ENCODE results near the gene TOMM34. TPM values are rescaled to one million over a fixed set of nuclear protein-coding genes. Genes with fewer than 3 reads are reported as not detected.

TOMM34 gene
- total and polyA plus RNA-seq, 4 donors = 4.4 to 12.1 (median 7.8) TPM

- Histone ChIP-seq H3K4me1 (ENCODE audit: control insufficient read depth in 4 of 4, insufficient read depth in 4 of 4, low read length in 3 of 4) (peaks cover 0 to 13% (median 9%) of the 10 kb centered on the region in 4 donors), H3K4me3 (ENCODE audit: low read depth in 1 of 3, low read length in 3 of 3) (no peak overlapping the region), H3K36me3 (ENCODE audit: control insufficient read depth in 4 of 4, insufficient read depth in 3 of 4, low read depth in 1 of 4, low read length in 3 of 4) (peaks cover 7 to 44% (median 23%) of the 10 kb centered on the region in 4 donors), H3K9me3 (ENCODE audit: control insufficient read depth in 4 of 4, low read length in 3 of 4) (no peaks in the 10 kb centered on the region), H3K9ac (ENCODE audit: low read depth in 1 of 2, low read length in 2 of 2) (no peak overlapping the region), H3K27me3 (ENCODE audit: control insufficient read depth in 4 of 4, insufficient read depth in 4 of 4, low read length in 3 of 4) (no peaks in the 10 kb centered on the region), H3K27ac (ENCODE audit: low read depth in 1 of 2, low read length in 2 of 2) (no peak overlapping the region)
- DNase-seq (ENCODE audit: low spot score) = no peak
- 94% methylated on average over 4 of the region's 4 CpGs for WGBS
- TF ChIP-seq YY1 (IDR thresholded peaks at IDR 0.05) = no peak
- TF ChIP-seq FOXA2 (IDR thresholded peaks at IDR 0.05) = no peak
- TF ChIP-seq ATF3 (IDR thresholded peaks at IDR 0.05) = no peak
- no peak for TF ChIP-seq FOXA1 (IDR thresholded peaks at IDR 0.05)
- TF ChIP-seq NR2F2 (IDR thresholded peaks at IDR 0.05) = no peak
- no peak for TF ChIP-seq GABPA (IDR thresholded peaks at IDR 0.05 in 1 of 2, conservative IDR thresholded peaks at IDR 0.05 in 1 of 2)
- no peak for TF ChIP-seq ZBTB33 (IDR thresholded peaks at IDR 0.05)
- no peak for TF ChIP-seq RXRA (IDR thresholded peaks at IDR 0.05)
- TF ChIP-seq TAF1 (conservative IDR thresholded peaks at IDR 0.05) = no peak
- no peak for TF ChIP-seq JUND (IDR thresholded peaks at IDR 0.05)
- TF ChIP-seq SP1 (IDR thresholded peaks at IDR 0.05) = no peak
Measured at GRCh38 chr20:44942264-44942973, 17.8 kb downstream of the TOMM34 start.

- no peak for DNase-seq (ENCODE audit: low spot score)
- Histone ChIP-seq H3K4me1 (ENCODE audit: control insufficient read depth in 4 of 4, insufficient read depth in 4 of 4, low read length in 3 of 4) (peaks cover 0 to 2% (median under 1%) of the 10 kb centered on the region in 4 donors), H3K4me3 (ENCODE audit: low read depth in 1 of 3, low read length in 3 of 3) (no peak overlapping the region), H3K36me3 (ENCODE audit: control insufficient read depth in 4 of 4, insufficient read depth in 3 of 4, low read depth in 1 of 4, low read length in 3 of 4) (peaks cover 8 to 53% (median 23%) of the 10 kb centered on the region in 4 donors), H3K27ac (ENCODE audit: low read depth in 1 of 2, low read length in 2 of 2) (no peak overlapping the region), H3K27me3 (ENCODE audit: control insufficient read depth in 4 of 4, insufficient read depth in 4 of 4, low read length in 3 of 4) (no peaks in the 10 kb centered on the region), H3K9ac (ENCODE audit: low read depth in 1 of 2, low read length in 2 of 2) (no peak overlapping the region), H3K9me3 (ENCODE audit: control insufficient read depth in 4 of 4, low read length in 3 of 4) (no peaks in the 10 kb centered on the region)
- TF ChIP-seq HNF4A (conservative IDR thresholded peaks at IDR 0.05) = no peak
- TF ChIP-seq EGR1 (IDR thresholded peaks at IDR 0.05; ENCODE audit: low read depth in 2 of 2) = no peak
- TF ChIP-seq HNF4G (IDR thresholded peaks at IDR 0.05) = no peak
- TF ChIP-seq TAF1 (conservative IDR thresholded peaks at IDR 0.05) = no peak
- TF ChIP-seq MAX (IDR thresholded peaks at IDR 0.05) = no peak
- no peak for TF ChIP-seq RXRA (IDR thresholded peaks at IDR 0.05)
- no peak for TF ChIP-seq FOXA2 (IDR thresholded peaks at IDR 0.05)
- no peak for TF ChIP-seq ATF3 (IDR thresholded peaks at IDR 0.05)
- TF ChIP-seq NR2F2 (IDR thresholded peaks at IDR 0.05) = no peak
- TF ChIP-seq YY1 (IDR thresholded peaks at IDR 0.05) = no peak
- no peak for TF ChIP-seq ZBTB33 (IDR thresholded peaks at IDR 0.05)
- TF ChIP-seq RAD21 (IDR thresholded peaks at IDR 0.05) = no peak
- TF ChIP-seq FOXA1 (IDR thresholded peaks at IDR 0.05) = no peak
- TF ChIP-seq JUND (IDR thresholded peaks at IDR 0.05) = no peak
- 92% methylated on average over 7 of the region's 7 CpGs for WGBS
Measured at GRCh38 chr20:44941120-44941691, 19.0 kb downstream of the TOMM34 start.
